ENCODE results near the gene EME1. TPM values are rescaled to one million over a fixed set of nuclear protein-coding genes. Genes with fewer than 3 reads are reported as not detected.

Gene EME1
- total and polyA plus RNA-seq, 2 of the 13 experiments (the other 11 are each of a cell fraction or from before 2014, with no cell fraction given): 20.7 to 24.6 TPM

- TF ChIP-seq ZFP36L1 (CRISPR knock-in tag; IDR thresholded peaks at IDR 0.05) (no peak), ZBTB40 (IDR thresholded peaks at IDR 0.05) (no peak), ZBTB40 (CRISPR knock-in tag; IDR thresholded peaks at IDR 0.05) (peak; percentile 30; the same call in 1 of the 2 replicates), GZF1 (CRISPR knock-in tag; IDR thresholded peaks at IDR 0.05) (peak; percentile 36; the same call in 1 of the 2 replicates), ZNF674 (CRISPR knock-in tag; IDR thresholded peaks at IDR 0.05; ENCODE audit: low read depth) (peak; percentile 47; the same call in 1 of the 2 replicates), CREB3 (CRISPR knock-in tag; IDR thresholded peaks at IDR 0.05) (peak; percentile 7; the same call in 1 of the 2 replicates), ZNF18 (CRISPR knock-in tag; IDR thresholded peaks at IDR 0.05; ENCODE audit: insufficient replicate concordance) (peak; percentile 20), GATAD1 (CRISPR knock-in tag; IDR thresholded peaks at IDR 0.05) (peak; percentile 45; the same call in 1 of the 2 replicates), GATAD2A (CRISPR knock-in tag; IDR thresholded peaks at IDR 0.05) (peak; percentile 32; the same call in 1 of the 2 replicates), ZNF333 (CRISPR knock-in tag; IDR thresholded peaks at IDR 0.05; ENCODE audit: borderline replicate concordance) (peak; percentile 58; the same call in 1 of the 2 replicates), ZSCAN21 (CRISPR knock-in tag; IDR thresholded peaks at IDR 0.05; ENCODE audit: borderline replicate concordance) (peak; percentile 40), ARID4A (CRISPR knock-in tag; IDR thresholded peaks at IDR 0.05; ENCODE audit: borderline replicate concordance) (peak; percentile 44; the same call in 1 of the 2 replicates)
These were observed 26.5 kb upstream of the EME1 start (continued) for GRCh38 chr17:50346313-50347116.
